ENCODE results near the gene IFI44. TPM values are rescaled to one million over a fixed set of nuclear protein-coding genes. Genes with fewer than 3 reads are reported as not detected.
A peak's percentile ranks its signal among the peaks of the same experiment; 100 is the strongest.

IFI44 gene
- total RNA-seq, 4 donors from 2014 or later = 6.7 to 12.5 (median 10.9) TPM

- Histone ChIP-seq H3K27ac (replicated peaks in 1 of 4) (no peak overlapping the region), H3K9me3 (no peaks in the 10 kb centered on the region), H3K4me3 (no peak overlapping the region), H3K36me3 (no peaks in the 10 kb centered on the region), H3K4me1 (no peaks in the 10 kb centered on the region), H3K27me3 (no peaks in the 10 kb centered on the region)
- DNase-seq (ENCODE audit: extremely low spot score) = no peak
- 92% methylated on average over 5 of the region's 5 CpGs for WGBS
- TF ChIP-seq CTCF (IDR thresholded peaks at IDR 0.05) = no peak
- no peak for TF ChIP-seq POLR2AphosphoS5 (IDR thresholded peaks at IDR 0.05)
- no peak for TF ChIP-seq POLR2A (IDR thresholded peaks at IDR 0.05; ENCODE audit: low read depth)
- no peak for TF ChIP-seq EP300 (IDR thresholded peaks at IDR 0.05)
- intact Hi-C loops (cut with DNase I) = no loop called here
Measured at GRCh38 chr1:78673120-78673519, 23.5 kb downstream of the IFI44 start.

- no peaks in the 10 kb centered on the region for H3K4me1 ChIP-seq
- intact Hi-C loops (cut with DNase I) = loop anchor here (2.0 to 5.0 kb wide), 2 partner anchors 56 to 529 kb away; partner anchors contain the start of gene IFI44L
- H3K36me3 ChIP-seq = no peaks in the 10 kb centered on the region
- DNase-seq (ENCODE audit: extremely low spot score) = no peak
- no peak overlapping the region for H3K4me3 ChIP-seq
- H3K27ac ChIP-seq (replicated peaks in 1 of 4) = no peak overlapping the region
- TF ChIP-seq EP300 (IDR thresholded peaks at IDR 0.05) = no peak
- TF ChIP-seq CTCF (IDR thresholded peaks at IDR 0.05) = peak; percentile 76 to 90 (median 86)
- TF ChIP-seq POLR2AphosphoS5 (IDR thresholded peaks at IDR 0.05) = no peak
- TF ChIP-seq POLR2A (IDR thresholded peaks at IDR 0.05; ENCODE audit: low read depth) = no peak
- 44% methylated on average over 9 of the region's 9 CpGs for WGBS
- no peaks in the 10 kb centered on the region for H3K27me3 ChIP-seq
- no peaks in the 10 kb centered on the region for H3K9me3 ChIP-seq
Measured at GRCh38 chr1:78676347-78676982, 26.8 kb downstream of the IFI44 start.

- H3K4me1 ChIP-seq = no peaks in the 10 kb centered on the region
- 82% methylated on average over 3 of the region's 3 CpGs for WGBS
- intact Hi-C loops (cut with DNase I) = loop anchor here (2.0 to 5.0 kb wide), 2 partner anchors 56 to 530 kb away; partner anchors contain the start of gene IFI44L
- TF ChIP-seq POLR2AphosphoS5 (IDR thresholded peaks at IDR 0.05) (no peak), EP300 (IDR thresholded peaks at IDR 0.05) (no peak), CTCF (IDR thresholded peaks at IDR 0.05) (no peak), POLR2A (IDR thresholded peaks at IDR 0.05; ENCODE audit: low read depth) (no peak)
- no peaks in the 10 kb centered on the region for H3K9me3 ChIP-seq
- no peaks in the 10 kb centered on the region for H3K27me3 ChIP-seq
- no peak overlapping the region for H3K27ac ChIP-seq (replicated peaks in 1 of 4)
- H3K36me3 ChIP-seq = no peaks in the 10 kb centered on the region
- H3K4me3 ChIP-seq = no peak overlapping the region
- no peak for DNase-seq (ENCODE audit: extremely low spot score)
Measured at GRCh38 chr1:78676993-78677392, 27.4 kb downstream of the IFI44 start.

- H3K27ac ChIP-seq (replicated peaks in 1 of 4) = no peak overlapping the region
- H3K27me3 ChIP-seq = no peaks in the 10 kb centered on the region
- H3K4me1 ChIP-seq = no peaks in the 10 kb centered on the region
- intact Hi-C loops (cut with DNase I) = loop anchor here (2.0 to 5.0 kb wide), 2 partner anchors 57 to 530 kb away; partner anchors contain the start of gene IFI44L
- TF ChIP-seq CTCF (IDR thresholded peaks at IDR 0.05) (no peak), EP300 (IDR thresholded peaks at IDR 0.05) (no peak), POLR2A (IDR thresholded peaks at IDR 0.05; ENCODE audit: low read depth) (no peak), POLR2AphosphoS5 (IDR thresholded peaks at IDR 0.05) (no peak)
- no peaks in the 10 kb centered on the region for H3K36me3 ChIP-seq
- H3K4me3 ChIP-seq = no peak overlapping the region
- 93% methylated on average over 3 of the region's 3 CpGs for WGBS
- H3K9me3 ChIP-seq = no peaks in the 10 kb centered on the region
- DNase-seq (ENCODE audit: extremely low spot score) = no peak
Measured at GRCh38 chr1:78677788-78678187, 28.2 kb downstream of the IFI44 start.

Measured in esophagus muscularis mucosa (tissue), 4 donors.